ENCODE results near the gene HLA-DMA. TPM values are rescaled to one million over a fixed set of nuclear protein-coding genes. Genes with fewer than 3 reads are reported as not detected.

Gene HLA-DMA
- total and polyA plus RNA-seq, 9 of the 15 experiments (the other 6 are each of a cell fraction or from before 2014, with no cell fraction given) = 0.13 to 0.83 (median 0.51) TPM

- no peaks in the 10 kb centered on the region for H3K4me1 ChIP-seq (replicated peaks in 1 of 2; ENCODE audit: control insufficient read depth in 2 of 2, insufficient read depth in 2 of 2, low read length in 2 of 2)
- ATAC-seq = no peak
- WGBS (ENCODE audit: insufficient coverage, low coverage, missing lambda C conversion rate) = 0% methylated on average over 2 of the region's 2 CpGs
- FAIRE-seq = no peak
- H3K9me3 ChIP-seq (replicated peaks; ENCODE audit: control insufficient read depth, insufficient read depth, low read depth, low read length) = no peaks in the 10 kb centered on the region
- no peaks in the 10 kb centered on the region for H3K9me1 ChIP-seq (ENCODE audit: control insufficient read depth, insufficient read depth, low read length)
- no TSS peak for BruUV-seq (replicated peaks)
- ChIA-PET CTCF (ENCODE audit: low intra/inter-chr PET ratio) (no interaction called here), POLR2A (interaction anchor here (0.7 to 2.8 kb wide), 5 partner anchors 8 to 60 kb away, joined by 3 to 11 read pairs (median 4); no protein-coding TSS in a partner anchor)
- H3K79me2 ChIP-seq (ENCODE audit: control insufficient read depth, insufficient read depth, low read length) = no peaks in the 10 kb centered on the region
- H2AFZ ChIP-seq (ENCODE audit: low read depth, low read length) = no peak overlapping the region
- H4K20me1 ChIP-seq (replicated peaks; ENCODE audit: control insufficient read depth, insufficient read depth, low read length) = no peaks in the 10 kb centered on the region
- intact Hi-C loops (cut with micrococcal nuclease) (no loop called here), in situ Hi-C loops (cut with MboI) (no loop called here)
- H3K27me3 ChIP-seq (ENCODE audit: control insufficient read depth in 2 of 2, insufficient read depth in 2 of 2, low read length in 2 of 2) = peaks cover 13 to 15% of the 10 kb centered on the region in 2 experiments; a peak in 3 of 5 replicates
- no peak overlapping the region for H3K9ac ChIP-seq (ENCODE audit: insufficient read depth in 1 of 2, low read depth in 2 of 2, low read length in 2 of 2)
- no peak for DNase-seq (ENCODE audit: extremely low read depth in 1 of 4, low spot score in 3 of 4)
- no peak overlapping the region for H3K4me3 ChIP-seq
- no peak overlapping the region for H3K27ac ChIP-seq (ENCODE audit: extremely low read depth, low read depth, low read length)
- H3K36me3 ChIP-seq (ENCODE audit: control insufficient read depth, insufficient read depth, low read length) = no peaks in the 10 kb centered on the region
- no peak overlapping the region for H3K4me2 ChIP-seq (ENCODE audit: insufficient read depth, low read length)
- TF ChIP-seq, protein P1, sequence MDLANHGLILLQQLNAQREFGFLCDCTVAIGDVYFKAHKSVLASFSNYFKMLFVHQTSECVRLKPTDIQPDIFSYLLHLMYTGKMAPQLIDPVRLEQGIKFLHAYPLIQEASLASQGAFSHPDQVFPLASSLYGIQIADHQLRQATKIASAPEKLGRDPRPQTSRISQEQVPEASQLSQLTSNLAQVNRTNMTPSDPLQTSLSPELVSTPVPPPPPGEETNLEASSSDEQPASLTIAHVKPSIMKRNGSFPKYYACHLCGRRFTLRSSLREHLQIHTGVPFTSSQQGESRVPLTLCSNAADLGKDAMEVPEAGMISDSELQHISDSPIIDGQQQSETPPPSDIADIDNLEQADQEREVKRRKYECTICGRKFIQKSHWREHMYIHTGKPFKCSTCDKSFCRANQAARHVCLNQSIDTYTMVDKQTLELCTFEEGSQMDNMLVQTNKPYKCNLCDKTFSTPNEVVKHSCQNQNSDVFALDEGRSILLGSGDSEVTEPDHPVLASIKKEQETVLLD (IDR thresholded peaks at IDR 0.05) = no peak
- TF ChIP-seq MYC (IDR thresholded peaks at IDR 0.05; ENCODE audit: low read depth, low read length) = no peak
- TF ChIP-seq MYC (CRISPR knock-in tag; IDR thresholded peaks at IDR 0.05; ENCODE audit: borderline replicate concordance, low read depth) = no peak
- no peak for TF ChIP-seq ZNF384 (IDR thresholded peaks at IDR 0.05; ENCODE audit: low read depth, low read length)
- no peak for TF ChIP-seq ZNF217 (CRISPR knock-in tag; IDR thresholded peaks at IDR 0.05)
- TF ChIP-seq PCBP2 (IDR thresholded peaks at IDR 0.05; ENCODE audit: low read depth, low read length, poor library complexity, severe bottlenecking) = no peak
- no peak for TF ChIP-seq KDM2B (CRISPR knock-in tag; IDR thresholded peaks at IDR 0.05)
- no peak for TF ChIP-seq GTF2F1 (IDR thresholded peaks at IDR 0.05; ENCODE audit: low read depth, low read length)
- no peak for TF ChIP-seq TAF9B (IDR thresholded peaks at IDR 0.05; ENCODE audit: partially characterized antibody)
- TF ChIP-seq NFXL1 (CRISPR knock-in tag; IDR thresholded peaks at IDR 0.05) = no peak
- TF ChIP-seq U2AF1 (optimal IDR thresholded peaks at IDR 0.05; ENCODE audit: low read depth, low read length) = no peak
- no peak for TF ChIP-seq ZFP36 (IDR thresholded peaks at IDR 0.05; ENCODE audit: low read depth, low read length, partially characterized antibody)
- no peak for TF ChIP-seq E2F4 (CRISPR knock-in tag; IDR thresholded peaks at IDR 0.05; ENCODE audit: low read depth)
- no peak for TF ChIP-seq POLR3G (IDR thresholded peaks at IDR 0.05; ENCODE audit: extremely low read depth, insufficient read length, insufficient replicate concordance)
- TF ChIP-seq ZC3H4 (CRISPR knock-in tag; IDR thresholded peaks at IDR 0.05; ENCODE audit: borderline replicate concordance) = no peak
- TF ChIP-seq ELK1 (CRISPR knock-in tag; IDR thresholded peaks at IDR 0.05) = no peak
- no peak for TF ChIP-seq ZEB2 (IDR thresholded peaks at IDR 0.05)
- no peak for TF ChIP-seq CREB5 (CRISPR knock-in tag; IDR thresholded peaks at IDR 0.05)
- no peak for TF ChIP-seq MCM2 (IDR thresholded peaks at IDR 0.05; ENCODE audit: low read depth)
These were observed 32.2 kb downstream of the HLA-DMA start for GRCh38 chr6:32920715-32921114.

All from K562 (cell line).